Hypothalamus (tissue), 51 donors: ENCODE results near the gene CARMIL1.
A peak's percentile ranks its signal among the peaks of the same experiment; 100 is the strongest.

Experiments used
- DNase-seq, 51 donors: peaks; one replicate each; lab custom pipeline; 2025; lab: John Stamatoyannopoulos, UW

CARMIL1 gene

GRCh38 chr6:25637960-25638434 is 358.8 kb downstream of the CARMIL1 start:
- no peak for DNase-seq

- DNase-seq, result no peak
These were observed 360.5 kb downstream of the CARMIL1 start for GRCh38 chr6:25639653-25640052.

- no peak for DNase-seq
These were observed 361.3 kb downstream of the CARMIL1 start for GRCh38 chr6:25640446-25640845.

- DNase-seq, result no peak
These were observed 361.7 kb downstream of the CARMIL1 start for GRCh38 chr6:25640891-25641290.

- no peak for DNase-seq
These were observed 362.2 kb downstream of the CARMIL1 start for GRCh38 chr6:25641377-25641776.

GRCh38 chr6:25641940-25642666 is 362.9 kb downstream of the CARMIL1 start:
- DNase-seq, result no peak

GRCh38 chr6:25642667-25643328 is 363.6 kb downstream of the CARMIL1 start:
- no peak for DNase-seq

- no peak for DNase-seq
These were observed 366.7 kb downstream of the CARMIL1 start for GRCh38 chr6:25645916-25646315.

GRCh38 chr6:25649611-25650010 is 370.4 kb downstream of the CARMIL1 start:
- DNase-seq, result no peak

GRCh38 chr6:25652007-25652515 is 372.9 kb downstream of the CARMIL1 start, which contains the start of gene SCGN:
SCGN (plus strand) TSS chr6:25652215; CDS start chr6:25652404, 189 bp downstream.
- DNase-seq, result peak in 18 of 51 donors; percentile 0 to 23 (median 4)

GRCh38 chr6:25655723-25656122 is 376.5 kb downstream of the CARMIL1 start:
- no peak for DNase-seq

GRCh38 chr6:25659633-25660368 is 380.6 kb downstream of the CARMIL1 start:
- DNase-seq, result no peak

- no peak for DNase-seq
These were observed 381.3 kb downstream of the CARMIL1 start for GRCh38 chr6:25660512-25660911.

- DNase-seq, result no peak
These were observed 382.1 kb downstream of the CARMIL1 start for GRCh38 chr6:25661129-25661779.

GRCh38 chr6:25665455-25665854 is 386.3 kb downstream of the CARMIL1 start:
- DNase-seq, result no peak

GRCh38 chr6:25669413-25669812 is 390.2 kb downstream of the CARMIL1 start:
- no peak for DNase-seq
